ENCODE data around the gene ACO2.
"Not testable (repeated sequence)": the region's sequence is repeated elsewhere in the genome, so short reads cannot be mapped to it uniquely, and the experiment has no call there.

ACO2 gene

DNA sequence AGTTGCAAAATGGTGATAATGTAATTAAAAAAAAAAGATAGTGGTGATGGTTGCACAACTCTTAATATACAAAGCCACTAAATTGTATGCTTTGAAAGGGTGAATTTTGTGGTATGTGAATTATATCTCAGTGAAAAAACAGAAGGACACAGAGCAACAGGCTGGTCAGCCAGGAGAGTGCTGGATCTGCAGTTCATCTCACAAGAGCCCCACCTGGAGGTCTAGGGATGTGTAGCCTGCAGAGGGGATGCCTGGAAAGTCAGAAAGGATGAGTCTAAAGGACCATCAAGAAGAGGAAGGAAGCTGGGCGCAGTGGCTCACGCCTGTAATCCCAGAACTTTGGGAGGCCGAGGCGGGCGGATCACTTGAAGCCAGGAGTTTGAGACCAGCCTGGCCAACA is 66.3 kb downstream of the ACO2 start:
- no peak for FAIRE-seq
- no peak for DNase-seq (ENCODE audit: insufficient read length, low spot score)

DNA sequence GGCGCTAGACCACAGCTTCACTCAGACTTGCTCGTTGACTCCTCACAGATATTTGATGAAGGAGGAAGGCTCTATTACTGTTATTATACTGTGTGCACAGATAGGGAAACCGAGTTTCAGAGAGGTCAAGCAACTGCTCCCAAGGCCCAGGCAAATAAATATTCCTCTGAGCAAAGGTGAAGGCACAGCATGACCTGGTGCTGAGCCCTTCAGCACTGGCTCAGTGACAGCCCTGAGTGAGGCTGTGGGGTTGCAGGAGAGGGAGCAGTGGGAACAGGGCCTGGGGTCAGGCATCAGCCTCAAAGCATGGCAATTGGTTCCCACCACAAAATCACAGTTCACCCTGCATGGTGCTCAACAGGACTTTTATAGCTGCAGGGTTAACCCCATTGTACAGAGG is 68.3 kb downstream of the ACO2 start:
- DNase-seq (ENCODE audit: insufficient read length, low spot score) (no peak), FAIRE-seq (no peak)

- no peak for DNase-seq (ENCODE audit: insufficient read length, low spot score)
- FAIRE-seq, result no peak
Observed at GRCh38 chr22:41538583-41538982, 69.7 kb downstream of the ACO2 start.

DNA sequence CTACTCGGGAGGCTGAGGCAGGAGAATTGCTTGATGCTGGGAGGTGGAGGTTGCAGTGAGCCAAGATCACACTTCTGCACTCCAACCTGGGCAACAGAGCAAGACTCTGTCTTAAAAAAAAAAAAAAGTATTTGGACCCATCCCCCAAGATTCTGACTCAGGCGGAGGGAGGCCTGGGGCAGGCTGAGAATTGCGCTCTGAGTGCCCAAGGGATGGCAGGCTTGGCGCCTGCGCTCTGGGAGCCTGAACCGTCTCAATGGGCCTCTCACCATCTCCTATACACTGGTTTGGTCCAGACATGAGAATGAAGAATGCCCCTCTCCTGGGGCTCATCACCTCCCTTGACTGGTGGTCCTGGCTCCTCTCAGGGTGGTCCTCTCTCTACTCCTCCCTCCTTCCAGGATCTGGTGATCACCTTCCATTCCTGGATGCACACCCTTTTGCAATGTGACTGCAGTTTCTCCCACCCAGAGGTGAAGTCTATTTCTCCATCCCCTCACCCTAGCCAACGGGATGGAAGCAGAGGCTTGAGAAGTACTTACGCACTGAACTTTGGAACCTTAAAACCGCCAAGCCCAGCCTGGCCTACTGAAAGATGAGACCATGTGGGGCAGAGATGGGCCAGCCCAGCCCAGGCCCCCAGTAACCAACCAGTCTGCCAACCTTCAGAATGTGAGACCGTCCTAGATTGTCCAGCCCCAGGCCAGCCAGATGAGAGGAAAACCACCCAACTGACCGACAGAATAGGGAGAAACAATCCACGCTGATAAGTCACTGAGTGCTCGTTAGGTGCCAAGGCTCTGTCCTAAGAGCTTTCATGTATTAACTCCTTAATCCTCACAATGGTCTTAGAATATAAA is 70.5 kb downstream of the ACO2 start:
- no peak for DNase-seq (ENCODE audit: insufficient read length, low spot score)
- no peak for FAIRE-seq

DNA sequence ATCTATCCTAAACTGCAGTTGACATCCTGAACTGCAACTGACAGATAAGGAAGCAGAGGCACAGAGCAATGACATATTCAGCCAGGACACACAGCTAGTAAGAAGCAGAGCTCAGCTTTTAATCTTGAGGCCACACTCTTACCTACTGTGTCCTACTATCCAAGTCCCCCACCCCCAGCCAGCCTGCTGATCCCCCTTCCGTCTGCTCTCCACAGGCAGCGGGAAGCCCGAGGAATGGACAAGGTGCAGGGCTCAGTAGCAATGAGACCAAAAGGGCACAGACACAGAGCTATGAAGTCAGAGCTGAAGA is 71.0 kb downstream of the ACO2 start:
- no peak for DNase-seq (ENCODE audit: insufficient read length, low spot score)
- no peak for FAIRE-seq

- DNase-seq (ENCODE audit: insufficient read length, low spot score) (no peak), FAIRE-seq (no peak)
Observed at GRCh38 chr22:41540365-41540764, 71.4 kb downstream of the ACO2 start.

DNA sequence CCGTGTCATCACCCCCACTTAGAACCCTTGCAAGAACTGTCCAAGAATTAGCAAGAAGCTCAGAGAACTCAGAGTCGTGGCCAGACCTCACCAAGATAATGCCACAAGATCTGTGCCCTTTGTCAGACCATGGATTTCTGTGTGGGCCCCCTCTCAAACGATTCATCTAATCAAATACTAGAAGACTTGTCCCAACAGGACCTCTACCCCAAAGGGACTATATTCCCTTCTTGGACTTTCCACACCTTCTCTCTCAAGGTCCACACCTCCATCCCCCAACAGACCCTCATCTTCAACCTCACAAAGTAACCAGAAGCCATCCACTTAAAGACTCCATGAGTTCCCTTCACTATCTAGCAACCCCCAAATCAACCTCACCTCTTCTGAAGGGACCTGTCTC is 72.6 kb downstream of the ACO2 start:
- FAIRE-seq (no peak), DNase-seq (ENCODE audit: insufficient read length, low spot score) (no peak)

GRCh38 chr22:41542224-41542623 is 73.3 kb downstream of the ACO2 start:
- no peak for FAIRE-seq
- DNase-seq (ENCODE audit: insufficient read length, low spot score), result no peak

GRCh38 chr22:41543854-41544670 is 75.1 kb downstream of the ACO2 start, which contains the start of gene POLR3H:
Gene POLR3H, minus strand, starts transcription at chr22:41544470. Its CDS starts 369 bp downstream, at chr22:41544101.
- DNase-seq (ENCODE audit: insufficient read length, low spot score) (peak; percentile 95), FAIRE-seq (peak; percentile 94)

GRCh38 chr22:41544671-41545476 is 76.0 kb downstream of the ACO2 start:
- FAIRE-seq (peak; percentile 11), DNase-seq (ENCODE audit: insufficient read length, low spot score) (no peak)

- no peak for DNase-seq (ENCODE audit: insufficient read length, low spot score)
- no peak for FAIRE-seq
Observed at GRCh38 chr22:41548830-41549211, 79.9 kb downstream of the ACO2 start.

DNA sequence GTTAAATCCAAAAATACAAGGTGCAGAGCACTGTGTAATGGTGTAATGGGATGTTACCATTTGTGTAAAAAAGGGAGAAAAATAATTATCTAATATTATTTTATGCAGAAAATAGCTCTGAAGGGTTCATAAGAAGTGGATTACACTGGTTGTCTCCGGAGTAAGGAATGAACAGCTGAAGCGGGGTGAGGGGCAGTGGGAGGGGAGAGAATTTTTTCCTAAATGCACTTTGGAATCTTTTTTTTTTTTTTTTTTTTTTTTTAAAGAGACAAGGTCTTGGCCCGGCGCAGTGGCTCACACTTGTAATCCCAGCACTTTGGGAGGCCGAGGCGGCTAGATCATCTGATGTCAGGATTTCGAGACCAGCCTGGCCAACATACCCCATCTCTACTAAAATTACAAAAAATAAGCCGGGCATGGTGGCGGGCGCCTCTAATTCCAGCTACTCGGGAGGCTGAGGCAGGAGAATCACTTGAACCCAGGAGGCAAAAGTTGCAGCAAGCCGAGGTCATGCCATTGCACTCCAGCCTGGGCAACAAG is 82.1 kb downstream of the ACO2 start:
- no peak for DNase-seq (ENCODE audit: insufficient read length, low spot score)
- no peak for FAIRE-seq

- DNase-seq (ENCODE audit: insufficient read length, low spot score) (no peak), FAIRE-seq (no peak)
Observed at GRCh38 chr22:41551877-41552582, 83.1 kb downstream of the ACO2 start.

GRCh38 chr22:41555325-41555982 is 86.5 kb downstream of the ACO2 start:
- no peak for FAIRE-seq

DNA sequence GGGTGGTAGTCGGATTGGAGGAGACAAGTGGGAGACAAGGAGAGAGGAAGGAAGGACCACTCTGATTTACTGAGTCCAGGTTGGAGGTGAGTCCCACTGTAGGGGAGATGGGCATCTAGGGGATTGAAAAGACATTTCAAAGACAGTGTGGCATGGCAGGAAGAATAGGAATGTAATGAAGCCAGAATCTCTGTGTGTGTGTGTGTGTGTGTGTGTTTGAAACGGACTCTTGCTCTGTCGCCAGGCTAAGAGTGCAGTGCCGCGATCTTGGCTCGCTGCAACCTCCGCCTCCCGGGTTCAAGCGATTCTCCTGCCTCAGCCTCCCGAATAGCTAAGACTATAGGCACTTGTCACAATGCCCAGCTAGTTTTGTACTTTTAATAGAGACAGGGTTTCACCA is 87.6 kb downstream of the ACO2 start:
- DNase-seq (ENCODE audit: insufficient read length, low spot score), result no peak
- FAIRE-seq, result no peak

More at GRCh38 chr22:41555325-41555982, 86.5 kb downstream of the ACO2 start:
- no peak for DNase-seq (ENCODE audit: insufficient read length, low spot score)

DNA sequence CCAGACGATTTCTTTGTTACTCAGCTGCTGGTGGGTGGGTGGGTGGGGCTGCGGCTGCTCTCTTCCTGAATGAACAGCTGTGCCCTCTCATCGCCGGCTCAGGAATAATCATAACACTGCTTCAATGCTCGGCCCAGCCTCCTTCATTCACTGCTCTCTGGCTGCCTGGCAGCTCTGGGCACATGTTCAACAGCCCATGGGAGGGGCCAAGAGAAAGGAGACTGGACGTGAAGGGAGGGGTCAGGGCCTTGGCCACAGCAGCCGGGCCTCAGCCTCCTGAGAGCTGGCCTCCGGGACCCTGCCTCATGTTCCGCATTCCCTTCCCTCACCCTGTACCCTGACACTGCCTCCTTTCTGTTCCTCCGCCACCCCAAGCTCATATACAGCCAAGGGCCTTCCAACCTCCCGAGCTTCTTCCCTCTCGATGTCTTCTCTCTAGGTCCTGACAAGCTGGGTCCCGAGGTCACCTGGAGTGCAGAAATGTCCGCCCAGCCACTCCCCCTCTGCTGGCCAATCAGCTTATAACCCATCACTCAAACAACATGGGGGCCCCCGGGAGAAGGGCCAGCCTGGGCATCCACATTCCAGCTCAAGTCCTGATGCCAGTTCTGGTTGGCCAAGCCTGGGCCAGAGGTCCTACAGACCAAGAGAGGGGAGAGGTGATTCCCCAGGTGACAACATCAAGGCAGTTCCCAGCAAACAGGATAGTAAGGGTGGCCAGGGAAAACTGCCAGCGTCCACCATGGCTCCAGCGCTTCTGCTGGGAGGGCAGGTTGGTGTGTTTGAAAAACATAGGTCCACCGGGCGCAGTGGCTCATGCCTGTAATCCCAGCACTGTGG is 88.7 kb downstream of the ACO2 start:
- DNase-seq (ENCODE audit: insufficient read length, low spot score) (no peak), FAIRE-seq (no peak)

GRCh38 chr22:41558241-41558630 is 89.3 kb downstream of the ACO2 start:
- DNase-seq (ENCODE audit: insufficient read length, low spot score); FAIRE-seq: not testable (repeated sequence)

DNA sequence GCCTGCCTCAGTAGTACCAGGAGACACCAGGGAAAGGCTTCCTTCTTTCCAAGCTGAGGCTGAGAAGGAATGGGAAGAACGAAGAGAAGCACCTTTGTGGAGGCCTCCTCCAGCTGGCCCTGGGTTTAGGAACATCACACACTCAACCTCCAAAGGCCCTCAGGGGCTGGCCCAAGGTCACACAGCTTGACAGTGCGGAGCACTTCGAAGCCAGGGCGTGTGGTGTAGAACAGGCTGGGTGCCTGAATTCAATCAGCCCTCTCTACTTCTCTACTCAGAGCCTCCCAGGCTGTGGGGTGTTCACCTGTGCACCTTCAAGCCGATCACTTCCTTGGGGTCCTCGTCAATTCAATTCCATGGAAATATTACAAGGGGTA is 91.2 kb downstream of the ACO2 start:
- no peak for FAIRE-seq
- DNase-seq (ENCODE audit: insufficient read length, low spot score), result no peak

GRCh38 chr22:41561335-41561734 is 92.4 kb downstream of the ACO2 start:
- FAIRE-seq, result no peak
- DNase-seq (ENCODE audit: insufficient read length, low spot score), result no peak
